Peyer's patch (tissue), 4 donors: ENCODE data around the gene FNDC3B. TPM values are rescaled to one million over a fixed set of nuclear protein-coding genes. Genes with fewer than 3 reads are reported as not detected.

Source experiments
- DNase-seq, 3 donors: peaks; one replicate each; pipeline ENCODE4 v3.0.0-alpha.2; 2017 to 2019
- H3K27ac ChIP-seq, 4 donors: fragments of 200-600 bp; sonication (generic); one replicate each; pipeline ENCODE4 v1.5.1; 2016 to 2019
- H3K27me3 ChIP-seq, 2 donors: fragments of 200-600 bp; sonication (generic); one replicate each; pipeline ENCODE4 v1.5.1; 2019
- H3K36me3 ChIP-seq, 3 donors: fragments of 200-600 bp; sonication (generic); one replicate each; pipeline ENCODE4 v1.5.1; 2016 to 2019
- H3K4me1 ChIP-seq, 4 donors: fragments of 200-600 bp; sonication (generic); one replicate each; pipeline ENCODE4 v1.5.1; 2016 to 2019
- H3K4me3 ChIP-seq, 4 donors: fragments of 200-600 bp; sonication (generic); 1 replicate in 3 of 4; 2 replicates in 1 of 4; pipeline ENCODE4 v1.5.1; 2016 to 2019; ENCODE audit warnings: mild to moderate bottlenecking in 1 of 4
- H3K9me3 ChIP-seq, 4 donors: fragments of 200-600 bp; sonication (generic); one replicate each; pipeline ENCODE4 v1.5.1; 2016 to 2019; ENCODE audit warnings: mild to moderate bottlenecking in 1 of 4
- CTCF ChIP-seq, 6 experiments: fragments of 450-650 bp in 4 of 6; fragments of 200-600 bp in 2 of 6; sonication (generic) in 1 of 6; IDR thresholded peaks; one replicate each; pipeline ENCODE4 v1.5.1; 2017 to 2019; ENCODE audit warnings: antibody characterized with exemption in 6 of 6, mild to moderate bottlenecking in 3 of 6, moderate library complexity in 1 of 6
- POLR2A ChIP-seq, 2 donors: fragments of 450-650 bp; IDR thresholded peaks; one replicate each; pipeline ENCODE4 v1.5.1; 2017; ENCODE audit warnings: antibody characterized with exemption in 2 of 2, mild to moderate bottlenecking in 2 of 2, moderate library complexity in 2 of 2
- total RNA-seq, 4 donors: library from RNA; depleted of rRNA; stranded (reverse); fragments of >200 nt; gene quantifications; one replicate each; pipeline ENCODE4 v1.1.0, GENCODE V29; 2016

FNDC3B gene
- total RNA-seq, 4 donors from 2014 or later: 28.7 to 74.3 (median 54.6) TPM

GRCh38 chr3:172272698-172273097, 233.3 kb downstream of the FNDC3B start:
- Histone ChIP-seq H3K4me3 (no peak overlapping the region), H3K9me3 (no peaks in the 10 kb centered on the region), H3K36me3 (no peaks in the 10 kb centered on the region), H3K27me3 (no peaks in the 10 kb centered on the region), H3K4me1 (no peaks in the 10 kb centered on the region), H3K27ac (no peak overlapping the region)
- DNase-seq: no peak
- TF ChIP-seq CTCF (IDR thresholded peaks at IDR 0.05) (no peak), POLR2A (IDR thresholded peaks at IDR 0.05) (no peak)

GRCh38 chr3:172273378-172273777, 234.0 kb downstream of the FNDC3B start:
- H3K4me3 ChIP-seq: no peak overlapping the region
- no peaks in the 10 kb centered on the region for H3K27me3 ChIP-seq
- no peak for DNase-seq
- H3K9me3 ChIP-seq: no peaks in the 10 kb centered on the region
- H3K27ac ChIP-seq: peak overlapping the region in 1 of 4 donors; percentile 0
- no peaks in the 10 kb centered on the region for H3K4me1 ChIP-seq
- TF ChIP-seq CTCF (IDR thresholded peaks at IDR 0.05) (no peak), POLR2A (IDR thresholded peaks at IDR 0.05) (no peak)
- no peaks in the 10 kb centered on the region for H3K36me3 ChIP-seq

GRCh38 chr3:172274906-172275305, 235.5 kb downstream of the FNDC3B start:
- Histone ChIP-seq H3K36me3 (no peaks in the 10 kb centered on the region), H3K4me3 (no peak overlapping the region)

GRCh38 chr3:172275586-172275985, 236.2 kb downstream of the FNDC3B start:
- Histone ChIP-seq H3K27me3 (no peaks in the 10 kb centered on the region), H3K4me3 (no peak overlapping the region), H3K9me3 (no peaks in the 10 kb centered on the region), H3K4me1 (no peaks in the 10 kb centered on the region), H3K36me3 (no peaks in the 10 kb centered on the region), H3K27ac (no peak overlapping the region)
- no peak for DNase-seq
- TF ChIP-seq CTCF (IDR thresholded peaks at IDR 0.05): no peak
- no peak for TF ChIP-seq POLR2A (IDR thresholded peaks at IDR 0.05)

More at GRCh38 chr3:172274906-172275305, 235.5 kb downstream of the FNDC3B start:
- no peaks in the 10 kb centered on the region for H3K9me3 ChIP-seq
- H3K27ac ChIP-seq: no peak overlapping the region
- DNase-seq: no peak
- no peak for TF ChIP-seq POLR2A (IDR thresholded peaks at IDR 0.05)
- TF ChIP-seq CTCF (IDR thresholded peaks at IDR 0.05): no peak
- H3K4me1 ChIP-seq: no peaks in the 10 kb centered on the region
- no peaks in the 10 kb centered on the region for H3K27me3 ChIP-seq

GRCh38 chr3:172276103-172276502, 236.7 kb downstream of the FNDC3B start:
- Histone ChIP-seq H3K27me3 (no peaks in the 10 kb centered on the region), H3K9me3 (no peaks in the 10 kb centered on the region), H3K4me1 (no peaks in the 10 kb centered on the region), H3K4me3 (no peak overlapping the region), H3K36me3 (no peaks in the 10 kb centered on the region), H3K27ac (no peak overlapping the region)
- no peak for DNase-seq
- TF ChIP-seq POLR2A (IDR thresholded peaks at IDR 0.05) (no peak), CTCF (IDR thresholded peaks at IDR 0.05) (peak in 3 of 6 experiments; percentile 8 to 20 (median 12))

GRCh38 chr3:172277151-172277652, 237.8 kb downstream of the FNDC3B start:
- no peaks in the 10 kb centered on the region for H3K27me3 ChIP-seq
- no peak for DNase-seq
- H3K9me3 ChIP-seq: no peaks in the 10 kb centered on the region
- no peaks in the 10 kb centered on the region for H3K36me3 ChIP-seq
- H3K4me1 ChIP-seq: no peaks in the 10 kb centered on the region
- no peak for TF ChIP-seq POLR2A (IDR thresholded peaks at IDR 0.05)
- TF ChIP-seq CTCF (IDR thresholded peaks at IDR 0.05): no peak
- H3K4me3 ChIP-seq: no peak overlapping the region
- no peak overlapping the region for H3K27ac ChIP-seq
